ENCODE measurements around the gene ANAPC4.
A peak's percentile ranks its signal among the peaks of the same experiment; 100 is the strongest.

Gene ANAPC4

GRCh38 chr4:25424539-25425228 lies 47.6 kb downstream of the ANAPC4 start:
- TF ChIP-seq, protein P1, sequence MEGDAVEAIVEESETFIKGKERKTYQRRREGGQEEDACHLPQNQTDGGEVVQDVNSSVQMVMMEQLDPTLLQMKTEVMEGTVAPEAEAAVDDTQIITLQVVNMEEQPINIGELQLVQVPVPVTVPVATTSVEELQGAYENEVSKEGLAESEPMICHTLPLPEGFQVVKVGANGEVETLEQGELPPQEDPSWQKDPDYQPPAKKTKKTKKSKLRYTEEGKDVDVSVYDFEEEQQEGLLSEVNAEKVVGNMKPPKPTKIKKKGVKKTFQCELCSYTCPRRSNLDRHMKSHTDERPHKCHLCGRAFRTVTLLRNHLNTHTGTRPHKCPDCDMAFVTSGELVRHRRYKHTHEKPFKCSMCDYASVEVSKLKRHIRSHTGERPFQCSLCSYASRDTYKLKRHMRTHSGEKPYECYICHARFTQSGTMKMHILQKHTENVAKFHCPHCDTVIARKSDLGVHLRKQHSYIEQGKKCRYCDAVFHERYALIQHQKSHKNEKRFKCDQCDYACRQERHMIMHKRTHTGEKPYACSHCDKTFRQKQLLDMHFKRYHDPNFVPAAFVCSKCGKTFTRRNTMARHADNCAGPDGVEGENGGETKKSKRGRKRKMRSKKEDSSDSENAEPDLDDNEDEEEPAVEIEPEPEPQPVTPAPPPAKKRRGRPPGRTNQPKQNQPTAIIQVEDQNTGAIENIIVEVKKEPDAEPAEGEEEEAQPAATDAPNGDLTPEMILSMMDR (IDR thresholded peaks at IDR 0.05; ENCODE audit: low read depth, low read length, missing control alignments), result no peak
- DNase-seq (ENCODE audit: low read depth), result no peak
- in situ Hi-C loops (cut with HindIII; ENCODE audit: low sequenced_read_pairs), result no loop called here
- no peak overlapping the region for H3K4me3 ChIP-seq (ENCODE audit: low read depth, low read length)

DNA sequence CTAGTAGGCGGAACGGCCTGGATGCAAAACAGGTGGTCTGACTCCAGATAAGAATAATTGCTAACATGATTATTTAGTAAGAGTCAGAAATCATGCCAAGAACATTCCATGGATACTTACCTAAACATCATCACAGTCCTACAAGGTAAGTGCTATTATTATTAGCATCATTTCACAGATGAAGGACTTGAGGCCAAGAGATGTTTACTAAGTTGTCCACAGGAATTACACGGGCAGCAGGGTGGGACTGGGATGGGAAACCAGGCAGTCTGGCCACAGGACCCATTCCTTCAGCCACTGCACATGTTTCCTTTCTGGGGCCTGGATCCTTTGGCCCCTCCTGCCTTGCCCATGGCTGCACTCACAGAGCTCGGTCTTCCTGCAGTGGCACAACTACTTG lies 48.3 kb downstream of the ANAPC4 start:
- DNase-seq (ENCODE audit: low read depth), result peak; percentile 37
- H3K4me3 ChIP-seq (ENCODE audit: low read depth, low read length), result no peak overlapping the region
- TF ChIP-seq, protein P1 (IDR thresholded peaks at IDR 0.05; ENCODE audit: low read depth, low read length, missing control alignments), result no peak
- in situ Hi-C loops (cut with HindIII; ENCODE audit: low sequenced_read_pairs), result no loop called here

- no peak for DNase-seq (ENCODE audit: low read depth)
- TF ChIP-seq, protein P1 (IDR thresholded peaks at IDR 0.05; ENCODE audit: low read depth, low read length, missing control alignments), result no peak
- in situ Hi-C loops (cut with HindIII; ENCODE audit: low sequenced_read_pairs), result no loop called here
- no peak overlapping the region for H3K4me3 ChIP-seq (ENCODE audit: low read depth, low read length)
These were observed 50.8 kb downstream of the ANAPC4 start for GRCh38 chr4:25427871-25428270.

- no peak for DNase-seq (ENCODE audit: low read depth)
- H3K4me3 ChIP-seq (ENCODE audit: low read depth, low read length), result no peak overlapping the region
- in situ Hi-C loops (cut with HindIII; ENCODE audit: low sequenced_read_pairs), result no loop called here
- TF ChIP-seq, protein P1 (IDR thresholded peaks at IDR 0.05; ENCODE audit: low read depth, low read length, missing control alignments), result no peak
These were observed 53.6 kb downstream of the ANAPC4 start for GRCh38 chr4:25430630-25431029.

DNA sequence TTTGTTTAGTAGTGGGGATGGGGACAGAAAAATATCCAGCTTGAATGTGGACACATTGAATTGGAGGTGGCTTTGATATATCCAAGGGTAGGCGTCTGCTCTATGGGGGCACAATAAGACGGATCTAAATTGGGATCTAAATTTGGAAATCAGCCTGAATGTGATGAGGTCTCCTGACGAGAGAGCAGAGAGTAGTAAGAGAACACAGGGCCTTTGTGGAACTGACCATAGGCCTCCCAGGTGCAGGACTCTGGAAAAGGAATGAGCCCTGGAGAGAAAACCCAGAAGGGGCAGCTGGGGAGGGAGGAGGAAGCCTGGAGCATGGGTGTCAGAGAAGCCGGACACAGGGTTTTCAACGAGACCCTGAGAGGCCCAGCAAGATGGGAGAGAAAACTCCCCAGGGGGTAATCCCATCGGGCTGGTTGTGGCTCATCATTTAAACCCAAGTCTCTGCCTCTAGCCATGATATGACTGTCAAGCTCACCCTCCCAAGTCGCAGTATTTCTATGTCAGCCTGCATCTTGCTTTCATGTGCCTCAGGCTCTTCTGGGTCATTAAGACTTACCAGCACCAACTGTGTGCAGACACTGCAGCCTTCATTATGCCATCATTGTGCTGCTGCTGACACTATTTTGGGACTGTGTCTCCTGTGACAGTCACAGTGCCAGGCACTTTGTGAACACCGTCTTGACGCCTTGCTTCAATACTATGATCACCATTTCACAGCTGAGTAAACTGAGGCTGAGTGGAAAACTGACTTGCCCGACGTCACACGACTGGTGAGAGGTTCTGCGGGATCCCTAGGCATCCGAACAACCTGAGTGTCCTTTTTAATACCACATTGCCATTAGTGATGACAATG lies 57.1 kb downstream of the ANAPC4 start:
- in situ Hi-C loops (cut with HindIII; ENCODE audit: low sequenced_read_pairs), result no loop called here

GRCh38 chr4:25437926-25438325 lies 60.9 kb downstream of the ANAPC4 start:
- in situ Hi-C loops (cut with HindIII; ENCODE audit: low sequenced_read_pairs), result no loop called here
- no peak for DNase-seq (ENCODE audit: low read depth)
- TF ChIP-seq, protein P1 (IDR thresholded peaks at IDR 0.05; ENCODE audit: low read depth, low read length, missing control alignments), result no peak
- no peak overlapping the region for H3K4me3 ChIP-seq (ENCODE audit: low read depth, low read length)

More for the DNA sequence above, 57.1 kb downstream of the ANAPC4 start:
- no peak overlapping the region for H3K4me3 ChIP-seq (ENCODE audit: low read depth, low read length)
- TF ChIP-seq, protein P1 (IDR thresholded peaks at IDR 0.05; ENCODE audit: low read depth, low read length, missing control alignments), result no peak
- DNase-seq (ENCODE audit: low read depth), result no peak

Data from astrocyte of the cerebellum (primary cell).